GM15510 (cell line): Measurements from ENCODE around the gene RARB.

Source experiments
- POLR2A ChIP-seq: IDR thresholded peaks from 3 replicates; pipeline ENCODE4 v1.6.1; 2011; ENCODE audit warnings: borderline replicate concordance; ENCODE audit not compliant: insufficient read length; ENCODE audit errors: extremely low read depth

Gene RARB

DNA sequence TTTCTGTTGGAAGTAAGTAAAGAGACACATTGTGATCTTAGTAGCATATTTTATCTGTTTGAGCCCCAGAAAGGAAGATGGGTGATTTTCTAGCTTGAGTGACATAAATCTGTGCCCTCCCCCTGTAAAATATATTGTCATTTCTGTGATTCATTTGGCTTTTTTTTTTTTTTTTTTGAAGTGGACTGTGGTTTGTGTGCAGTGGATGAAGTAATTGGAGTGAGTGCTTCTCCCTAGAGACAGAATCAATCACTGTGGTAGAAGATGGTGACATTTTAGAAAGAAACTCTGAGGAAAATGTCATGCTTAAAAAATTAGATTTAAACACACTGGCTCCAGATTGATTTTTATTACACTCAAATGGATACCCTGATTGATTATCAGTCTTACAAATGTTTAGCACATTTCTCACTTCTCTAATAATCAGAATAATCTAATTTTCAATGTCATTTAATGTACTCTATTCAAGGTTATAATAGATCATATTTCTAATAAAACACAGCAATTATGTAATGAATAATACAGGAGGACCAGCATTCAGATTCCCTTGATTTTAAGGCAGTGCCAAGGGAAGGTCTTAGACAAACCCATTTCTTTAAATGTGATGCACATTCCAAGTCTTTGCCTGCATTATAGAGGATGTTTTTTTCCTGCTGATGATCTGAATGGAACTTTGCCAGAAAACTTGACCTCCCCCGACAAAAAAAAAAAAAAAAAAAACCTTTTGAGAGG lies 120.0 kb downstream of the RARB start:
- no peak for TF ChIP-seq POLR2A

- no peak for TF ChIP-seq POLR2A
Measured at GRCh38 chr3:25548836-25549235, 120.8 kb downstream of the RARB start.

DNA sequence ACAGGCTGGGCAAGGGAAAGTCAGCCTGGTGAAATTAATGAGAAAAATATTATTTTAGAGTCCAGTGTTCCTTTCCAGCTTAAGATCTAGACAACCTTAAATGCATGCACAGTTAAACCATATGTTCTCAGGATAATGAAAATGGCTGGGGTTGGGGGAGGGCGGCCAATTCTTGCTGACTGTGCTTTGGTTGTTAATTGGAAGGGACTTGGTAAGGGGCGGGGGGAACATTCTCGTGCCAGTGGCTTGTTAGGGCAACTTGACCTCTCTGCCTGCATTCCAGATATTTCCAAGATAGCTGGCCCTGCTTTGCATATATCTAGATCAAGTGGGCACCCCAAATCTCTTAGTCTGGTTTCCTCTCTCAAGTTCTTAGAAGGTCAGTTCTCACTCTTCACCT lies 124.2 kb downstream of the RARB start:
- TF ChIP-seq POLR2A: no peak

DNA sequence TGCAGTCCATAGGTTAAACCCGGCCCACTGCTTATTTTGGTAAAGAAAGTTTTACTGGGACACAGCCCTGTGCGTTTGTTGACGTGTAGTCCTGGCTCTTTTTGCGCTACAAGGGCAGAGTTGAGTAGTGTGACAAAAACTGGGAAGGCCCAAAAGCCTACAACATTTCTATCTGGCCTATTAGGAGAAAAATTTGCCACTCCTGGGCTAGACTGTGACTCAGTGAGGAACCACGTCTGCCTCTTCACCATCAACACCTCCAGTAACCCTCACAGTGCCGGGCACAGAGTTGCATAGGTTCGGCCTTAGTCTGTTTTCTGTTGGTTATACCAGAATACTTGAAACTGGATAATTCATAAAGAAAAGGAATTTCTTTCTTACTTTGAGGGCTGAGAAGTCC lies 126.3 kb downstream of the RARB start:
- no peak for TF ChIP-seq POLR2A

DNA sequence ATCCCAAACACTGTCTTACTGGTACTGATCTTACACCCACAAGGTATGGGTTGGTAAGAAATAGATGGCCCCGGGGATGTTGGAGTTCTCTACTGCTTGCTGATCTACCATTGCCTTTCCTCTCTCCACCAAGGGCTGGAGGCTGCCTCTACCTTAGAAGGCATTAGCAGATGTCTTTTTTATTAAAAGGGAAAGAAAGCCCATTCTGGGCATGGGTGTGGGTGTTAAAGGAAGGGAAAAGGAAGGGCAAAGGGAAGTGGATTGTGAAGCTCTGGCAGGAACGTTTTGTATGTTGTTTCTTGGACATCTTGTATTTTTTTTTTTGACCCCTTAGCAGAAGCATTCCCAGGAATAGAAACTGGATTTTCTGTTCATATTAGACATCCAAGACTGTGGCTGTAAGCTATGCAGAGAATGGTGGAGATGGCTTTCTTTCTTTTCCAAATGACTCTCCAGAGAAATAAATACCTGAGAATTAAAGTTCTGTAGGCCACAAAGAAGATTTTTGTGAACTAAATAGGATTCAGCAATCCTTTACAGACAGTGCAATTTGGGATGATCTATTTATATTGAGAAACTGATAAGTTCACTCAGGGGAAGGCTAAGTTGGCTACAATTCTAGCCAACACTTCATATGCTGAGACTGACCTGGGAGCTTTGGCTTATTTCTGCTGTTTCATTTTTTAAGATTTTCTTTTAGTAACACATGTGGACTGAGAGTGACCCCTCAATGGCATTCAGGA lies 127.8 kb downstream of the RARB start:
- no peak for TF ChIP-seq POLR2A

DNA sequence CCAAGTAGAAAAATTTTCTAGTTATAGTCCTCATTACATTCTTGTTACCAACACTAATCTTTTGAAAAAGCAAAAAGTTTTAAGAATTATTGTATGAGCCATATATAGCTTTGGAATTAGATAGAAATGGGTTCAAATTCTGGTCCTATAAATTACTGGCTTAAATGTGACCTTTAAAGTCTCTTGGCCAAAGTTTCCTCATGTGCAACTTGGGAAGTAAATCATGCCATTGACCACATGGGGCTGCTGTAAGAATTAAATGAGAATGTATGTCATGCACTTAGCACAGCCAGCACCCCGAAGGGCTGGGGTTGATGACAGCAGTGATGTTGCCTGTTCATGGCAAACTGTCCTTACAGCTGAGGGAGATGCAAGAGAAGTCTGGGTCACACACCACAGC lies 128.4 kb downstream of the RARB start:
- TF ChIP-seq POLR2A: no peak

DNA sequence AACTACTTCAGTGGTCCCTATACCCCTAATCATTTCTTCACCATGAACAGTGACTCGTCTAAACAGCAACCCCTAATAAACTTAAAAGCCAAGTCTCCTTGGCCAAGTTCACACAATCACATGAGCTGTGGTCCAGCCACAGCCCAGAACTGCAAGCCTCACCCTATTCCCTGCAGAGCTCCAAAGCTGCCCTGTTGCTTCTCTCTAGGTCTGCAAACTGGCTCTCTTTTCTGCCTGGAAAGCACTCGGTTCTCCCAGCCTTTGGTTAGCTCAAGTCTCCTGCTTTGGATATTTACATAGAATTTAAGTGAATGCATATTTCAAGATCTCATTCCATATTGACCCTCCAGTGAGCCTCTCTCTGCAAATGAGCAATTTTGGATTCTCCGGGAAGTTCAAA lies 129.6 kb downstream of the RARB start:
- TF ChIP-seq POLR2A: no peak

DNA sequence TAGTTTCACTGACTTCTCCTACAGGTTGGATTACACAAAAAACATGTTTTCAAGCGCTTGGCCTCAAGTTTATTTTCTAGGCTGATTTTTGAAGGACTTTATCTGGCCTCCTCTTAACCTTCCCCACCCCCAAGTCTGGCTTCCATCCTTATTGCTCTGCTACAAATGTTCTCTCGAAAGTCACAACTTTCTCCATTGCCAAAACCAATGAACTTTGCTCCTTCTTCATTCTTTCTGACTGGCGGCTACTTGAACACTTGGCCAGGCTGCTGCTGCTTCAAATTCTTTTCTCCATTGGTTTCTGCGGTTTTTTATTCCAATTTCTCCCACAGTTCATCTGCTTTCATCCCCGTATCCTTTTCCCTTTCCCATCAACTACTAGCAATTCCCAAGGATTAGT lies 130.1 kb downstream of the RARB start:
- no peak for TF ChIP-seq POLR2A

GRCh38 chr3:25558796-25559195 lies 130.7 kb downstream of the RARB start:
- TF ChIP-seq POLR2A: no peak

DNA sequence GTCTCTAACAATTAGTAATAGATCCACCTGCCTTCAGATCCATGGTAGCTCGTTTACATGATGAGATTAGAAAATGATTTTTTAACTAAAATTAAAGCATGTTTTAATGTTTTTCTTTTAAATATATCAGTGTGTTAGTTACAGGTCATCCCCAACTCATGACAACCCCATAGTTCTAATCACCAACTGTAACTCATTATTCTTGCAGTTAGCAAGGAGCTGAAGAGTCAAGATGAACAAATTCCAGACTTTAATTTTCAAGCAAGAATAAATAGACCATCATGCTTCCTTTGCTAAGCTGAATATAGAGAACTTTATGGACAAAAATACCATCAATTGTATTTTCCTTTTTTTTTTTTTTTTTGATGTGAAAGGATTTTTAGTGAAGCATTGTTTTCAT lies 135.5 kb downstream of the RARB start:
- no peak for TF ChIP-seq POLR2A

DNA sequence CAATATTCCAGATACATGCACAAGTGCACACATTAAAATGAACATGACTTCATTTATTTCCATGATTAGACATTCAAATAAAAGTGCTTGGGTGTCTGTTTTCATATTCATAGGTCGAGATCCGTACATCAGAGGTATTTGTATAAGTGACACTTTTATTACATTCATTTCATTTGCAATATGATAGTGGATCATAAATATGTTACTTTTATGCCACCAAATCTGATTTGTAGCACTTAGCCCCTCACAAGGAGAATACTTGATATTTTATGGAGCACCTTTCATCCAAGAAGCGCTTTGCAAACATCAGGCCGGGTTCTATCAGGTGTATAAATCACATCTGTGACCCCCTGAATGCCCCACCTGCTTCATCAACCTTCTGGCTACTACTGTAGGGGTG lies 136.0 kb downstream of the RARB start:
- no peak for TF ChIP-seq POLR2A

GRCh38 chr3:25565807-25566206 lies 137.7 kb downstream of the RARB start:
- TF ChIP-seq POLR2A: no peak

DNA sequence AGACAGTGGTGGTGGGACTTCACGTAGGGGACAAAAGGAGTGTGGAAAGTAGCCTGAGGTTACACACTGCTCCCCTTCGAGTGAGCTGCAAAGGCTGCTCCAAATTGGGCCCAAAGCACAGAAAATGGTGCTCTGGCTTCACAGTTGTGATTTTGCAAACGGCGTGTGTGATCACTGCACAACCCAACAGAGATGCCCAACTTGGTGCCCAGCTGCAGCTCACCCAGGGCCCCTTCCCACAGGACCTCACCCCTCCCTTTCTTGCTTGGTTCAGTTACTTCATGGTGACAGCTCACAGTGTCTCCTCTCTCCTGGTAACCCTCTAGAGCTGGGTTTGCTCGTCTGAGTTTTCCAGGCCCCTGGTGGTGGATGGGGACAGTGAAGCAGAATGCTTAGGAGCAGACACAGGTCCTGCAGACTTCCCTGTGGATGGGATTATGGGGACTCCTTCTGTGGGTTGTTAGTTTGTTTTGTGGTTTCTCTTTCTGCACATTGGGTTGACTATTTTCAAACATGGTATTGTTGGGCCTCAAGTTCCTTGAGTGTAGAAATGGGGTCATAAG lies 138.4 kb downstream of the RARB start:
- TF ChIP-seq POLR2A: no peak

- TF ChIP-seq POLR2A: no peak
Measured at GRCh38 chr3:25567388-25567787, 139.3 kb downstream of the RARB start.

GRCh38 chr3:25567806-25568524 lies 139.9 kb downstream of the RARB start:
- TF ChIP-seq POLR2A: no peak
